ENCODE data around the gene CCDC178. TPM values are rescaled to one million over a fixed set of nuclear protein-coding genes. Genes with fewer than 3 reads are reported as not detected.

Gene CCDC178
- total and polyA plus RNA-seq, 12 donors, result 0.13 to 6.5 (median 0.87) TPM; not detected in 5

GRCh38 chr18:33116376-33116775, 324.1 kb downstream of the CCDC178 start:
- Histone ChIP-seq H3K9me3 (replicated peaks in 1 of 3) (no peaks in the 10 kb centered on the region), H3K27ac (no peak overlapping the region), H3K27me3 (no peaks in the 10 kb centered on the region), H3K4me1 (replicated peaks in 1 of 2) (no peaks in the 10 kb centered on the region), H3K4me3 (no peak overlapping the region), H3K36me3 (replicated peaks in 1 of 2) (no peaks in the 10 kb centered on the region)
- intact Hi-C loops (cut with DNase I), result no loop called here
- WGBS, 4 donors, result 37 to 45% (median 41%) methylated on average over 3 of the region's 3 CpGs
- no peak for TF ChIP-seq POLR2A (IDR thresholded peaks at IDR 0.05)
- TF ChIP-seq, protein P1, sequence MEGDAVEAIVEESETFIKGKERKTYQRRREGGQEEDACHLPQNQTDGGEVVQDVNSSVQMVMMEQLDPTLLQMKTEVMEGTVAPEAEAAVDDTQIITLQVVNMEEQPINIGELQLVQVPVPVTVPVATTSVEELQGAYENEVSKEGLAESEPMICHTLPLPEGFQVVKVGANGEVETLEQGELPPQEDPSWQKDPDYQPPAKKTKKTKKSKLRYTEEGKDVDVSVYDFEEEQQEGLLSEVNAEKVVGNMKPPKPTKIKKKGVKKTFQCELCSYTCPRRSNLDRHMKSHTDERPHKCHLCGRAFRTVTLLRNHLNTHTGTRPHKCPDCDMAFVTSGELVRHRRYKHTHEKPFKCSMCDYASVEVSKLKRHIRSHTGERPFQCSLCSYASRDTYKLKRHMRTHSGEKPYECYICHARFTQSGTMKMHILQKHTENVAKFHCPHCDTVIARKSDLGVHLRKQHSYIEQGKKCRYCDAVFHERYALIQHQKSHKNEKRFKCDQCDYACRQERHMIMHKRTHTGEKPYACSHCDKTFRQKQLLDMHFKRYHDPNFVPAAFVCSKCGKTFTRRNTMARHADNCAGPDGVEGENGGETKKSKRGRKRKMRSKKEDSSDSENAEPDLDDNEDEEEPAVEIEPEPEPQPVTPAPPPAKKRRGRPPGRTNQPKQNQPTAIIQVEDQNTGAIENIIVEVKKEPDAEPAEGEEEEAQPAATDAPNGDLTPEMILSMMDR (IDR thresholded peaks at IDR 0.05), result no peak
- DNase-seq, result peak in 1 of 7 donors; percentile 20

DNA sequence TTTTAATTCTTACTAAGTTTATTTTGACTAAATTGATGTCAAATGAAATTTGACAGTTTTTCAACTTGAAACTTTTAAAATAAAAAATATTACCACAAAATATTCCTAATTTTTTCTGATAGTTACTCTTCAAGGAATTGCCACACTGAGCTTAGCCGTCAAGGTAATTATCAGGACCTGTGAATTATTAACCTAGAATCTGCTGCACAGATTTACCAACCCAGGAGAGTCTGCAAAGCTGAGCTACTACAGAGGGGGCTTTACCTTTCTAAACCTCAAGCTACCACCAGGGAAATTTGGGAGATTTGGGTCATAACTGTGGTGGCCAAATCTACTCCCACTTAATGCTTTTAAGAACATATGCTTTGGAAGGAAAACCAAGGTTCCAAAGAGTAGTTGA, 324.6 kb downstream of the CCDC178 start:
- H3K27ac ChIP-seq, result no peak overlapping the region
- 77 to 83% (median 82%) methylated on average over 1 of the region's 1 CpG for WGBS, 4 donors
- no peaks in the 10 kb centered on the region for H3K4me1 ChIP-seq (replicated peaks in 1 of 2)
- TF ChIP-seq, protein P1 (IDR thresholded peaks at IDR 0.05), result no peak
- no peak for TF ChIP-seq POLR2A (IDR thresholded peaks at IDR 0.05)
- no peaks in the 10 kb centered on the region for H3K9me3 ChIP-seq (replicated peaks in 1 of 3)
- no peak for DNase-seq
- no peak overlapping the region for H3K4me3 ChIP-seq
- intact Hi-C loops (cut with DNase I), result no loop called here
- H3K27me3 ChIP-seq, result no peaks in the 10 kb centered on the region
- H3K36me3 ChIP-seq (replicated peaks in 1 of 2), result no peaks in the 10 kb centered on the region

- intact Hi-C loops (cut with DNase I), result no loop called here
- Histone ChIP-seq H3K4me3 (no peak overlapping the region), H3K27me3 (no peaks in the 10 kb centered on the region), H3K9me3 (replicated peaks in 1 of 3) (no peaks in the 10 kb centered on the region), H3K36me3 (replicated peaks in 1 of 2) (no peaks in the 10 kb centered on the region), H3K27ac (no peak overlapping the region), H3K4me1 (replicated peaks in 1 of 2) (no peaks in the 10 kb centered on the region)
- WGBS, 4 donors, result 81 to 91% (median 89%) methylated on average over 7 of the region's 7 CpGs
- DNase-seq, result no peak
- no peak for TF ChIP-seq POLR2A (IDR thresholded peaks at IDR 0.05)
Measured at GRCh38 chr18:33115476-33115875, 325.0 kb downstream of the CCDC178 start.

DNA sequence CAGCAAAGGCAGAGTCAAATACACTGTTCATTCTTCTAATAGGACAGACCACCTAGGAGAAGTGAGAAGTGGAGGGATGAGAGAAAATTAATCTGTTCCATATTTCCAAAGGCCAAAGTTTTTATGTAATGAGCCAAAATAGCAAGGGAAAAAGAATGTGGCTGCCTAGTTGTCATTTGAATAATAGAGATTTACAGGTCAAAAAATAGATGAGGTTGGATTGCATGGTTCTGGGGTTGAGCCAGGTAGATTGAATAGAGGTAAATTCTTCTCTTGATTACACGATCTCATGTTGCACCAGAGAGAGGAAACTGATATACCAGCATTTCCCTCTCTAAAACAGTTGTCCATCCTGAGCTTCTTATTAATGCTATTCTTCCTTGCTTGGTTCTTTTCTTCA, 325.8 kb downstream of the CCDC178 start:
- 72 to 87% (median 81%) methylated on average over 1 of the region's 1 CpG for WGBS, 4 donors
- DNase-seq, result no peak
- Histone ChIP-seq H3K27me3 (no peaks in the 10 kb centered on the region), H3K4me3 (no peak overlapping the region), H3K27ac (no peak overlapping the region), H3K9me3 (replicated peaks in 1 of 3) (no peaks in the 10 kb centered on the region), H3K4me1 (replicated peaks in 1 of 2) (no peaks in the 10 kb centered on the region), H3K36me3 (replicated peaks in 1 of 2) (no peaks in the 10 kb centered on the region)
- no peak for TF ChIP-seq POLR2A (IDR thresholded peaks at IDR 0.05)
- TF ChIP-seq, protein P1 (IDR thresholded peaks at IDR 0.05), result no peak
- intact Hi-C loops (cut with DNase I), result no loop called here

DNA sequence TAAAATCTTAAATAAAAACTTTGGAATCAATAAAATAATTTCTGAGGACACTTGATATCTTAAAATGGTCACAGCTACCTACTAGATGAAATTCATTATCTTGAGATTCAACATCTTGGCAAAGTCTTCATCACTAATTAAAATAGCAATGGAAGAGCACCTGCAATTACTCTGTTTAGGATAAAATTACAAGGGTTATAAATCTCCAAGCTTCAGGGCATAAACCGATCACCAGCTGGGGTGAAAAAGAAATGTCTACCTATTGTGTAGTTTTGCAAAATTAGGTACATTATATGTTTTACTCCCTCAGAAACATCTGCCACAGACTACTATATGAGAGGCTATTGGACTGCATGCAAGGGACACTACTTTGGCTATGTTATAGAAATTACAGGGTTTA, 327.1 kb downstream of the CCDC178 start:
- DNase-seq, result no peak
- no peak overlapping the region for H3K27ac ChIP-seq
- WGBS, 4 donors, result 58 to 86% (median 78%) methylated on average over 1 of the region's 1 CpG
- no peaks in the 10 kb centered on the region for H3K36me3 ChIP-seq (replicated peaks in 1 of 2)
- no peaks in the 10 kb centered on the region for H3K4me1 ChIP-seq (replicated peaks in 1 of 2)
- intact Hi-C loops (cut with DNase I), result no loop called here
- TF ChIP-seq, protein P1 (IDR thresholded peaks at IDR 0.05), result no peak
- no peak for TF ChIP-seq POLR2A (IDR thresholded peaks at IDR 0.05)
- no peaks in the 10 kb centered on the region for H3K27me3 ChIP-seq
- H3K4me3 ChIP-seq, result no peak overlapping the region
- H3K9me3 ChIP-seq (replicated peaks in 1 of 3), result no peaks in the 10 kb centered on the region

All from adrenal gland (tissue), 12 donors.